HG03342 (cell line): ENCODE measurements around the gene ROR1.

ENCODE experiments used
- ATAC-seq: cut with Tn5 transposase; IDR thresholded peaks from one replicate; pipeline ENCODE4 v1.9.1; 2021; ENCODE audit warnings: mild to moderate bottlenecking, moderate library complexity; ENCODE audit not compliant: unreplicated experiment

The ROR1 gene

DNA sequence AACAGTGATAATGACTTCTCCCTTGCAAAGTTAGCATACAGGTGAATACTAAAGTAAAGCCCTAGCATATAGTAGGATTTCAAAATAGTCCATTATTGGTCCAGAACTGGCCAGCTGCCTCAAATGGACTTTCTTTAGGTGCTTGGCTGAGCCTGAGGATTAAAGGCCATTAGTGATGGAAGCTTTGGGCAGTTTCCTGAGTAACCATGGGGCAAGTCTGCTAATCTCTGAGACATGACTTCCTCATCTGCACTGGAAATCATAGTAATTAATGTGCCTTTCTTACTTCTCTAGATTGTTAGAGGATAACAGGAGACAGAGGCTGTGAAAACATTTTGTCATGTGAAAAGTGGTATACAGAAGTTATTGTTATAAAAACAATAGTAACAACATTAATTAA is 273.1 kb downstream of the ROR1 start:
- ATAC-seq: no peak

DNA sequence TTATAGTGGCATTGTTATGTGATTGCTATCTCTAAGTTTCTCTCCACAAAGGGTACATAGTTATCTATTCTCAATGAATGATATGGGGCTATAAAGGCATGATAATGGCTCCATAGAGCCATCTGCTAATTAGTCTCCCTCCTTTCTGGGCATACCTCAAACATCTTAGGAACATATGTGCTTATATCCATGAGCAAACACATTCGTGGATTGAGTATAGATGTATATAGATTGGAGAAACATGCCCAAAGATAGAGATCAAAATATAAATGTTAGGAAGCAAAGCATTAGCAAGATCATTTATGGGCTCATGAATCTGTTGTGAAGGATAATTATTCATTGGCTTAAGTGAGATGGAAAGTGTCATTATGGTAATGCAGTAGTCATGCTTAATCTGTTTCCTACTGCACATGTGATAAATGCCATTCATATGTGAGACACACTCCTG is 273.8 kb downstream of the ROR1 start:
- no peak for ATAC-seq

DNA sequence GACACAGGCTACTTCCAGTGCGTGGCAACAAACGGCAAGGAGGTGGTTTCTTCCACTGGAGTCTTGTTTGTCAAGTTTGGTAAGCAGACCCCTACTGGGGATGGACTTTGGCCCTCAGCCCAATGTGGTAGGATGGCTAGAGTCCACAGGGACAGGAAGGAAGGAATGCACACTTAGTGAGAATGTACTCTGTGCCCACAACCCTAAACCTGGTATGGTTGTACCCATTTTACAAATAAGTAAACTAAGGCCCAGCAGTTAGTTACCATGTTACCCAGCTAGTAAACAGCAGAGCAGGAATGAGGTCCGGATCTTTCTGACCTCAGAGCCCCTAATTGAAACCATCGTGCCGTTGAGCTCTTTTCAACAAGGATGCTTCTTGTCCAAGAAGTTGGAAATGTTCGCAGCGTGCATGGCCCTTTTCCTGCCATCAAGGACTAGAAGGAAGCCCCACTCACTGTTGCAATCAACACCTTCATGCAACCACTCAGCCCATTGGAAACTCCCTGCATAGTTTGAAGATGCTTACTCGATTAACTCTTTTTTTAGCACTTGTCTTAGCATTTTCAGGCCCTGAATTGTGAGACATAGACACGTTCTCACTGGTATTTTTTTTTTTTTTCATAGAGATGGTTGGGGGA is 276.2 kb downstream of the ROR1 start:
- no peak for ATAC-seq

DNA sequence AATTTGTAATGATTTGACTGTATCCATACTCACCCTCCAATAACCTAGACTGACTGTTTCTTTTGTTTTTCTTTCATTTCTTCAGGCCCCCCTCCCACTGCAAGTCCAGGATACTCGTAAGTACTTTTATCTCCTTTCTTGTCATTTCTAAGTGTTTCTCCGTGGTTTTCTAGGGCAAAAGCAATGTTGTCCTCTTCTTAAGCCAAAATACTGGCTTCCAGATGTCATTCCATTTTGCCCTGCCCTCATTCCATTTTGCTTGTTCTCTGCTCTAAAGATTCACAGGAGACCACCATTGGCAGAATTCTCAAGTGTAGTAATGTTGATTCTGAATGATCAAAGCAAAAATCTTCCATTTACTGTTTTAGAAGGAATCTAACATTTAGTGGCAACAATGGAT is 276.8 kb downstream of the ROR1 start:
- ATAC-seq: no peak

DNA sequence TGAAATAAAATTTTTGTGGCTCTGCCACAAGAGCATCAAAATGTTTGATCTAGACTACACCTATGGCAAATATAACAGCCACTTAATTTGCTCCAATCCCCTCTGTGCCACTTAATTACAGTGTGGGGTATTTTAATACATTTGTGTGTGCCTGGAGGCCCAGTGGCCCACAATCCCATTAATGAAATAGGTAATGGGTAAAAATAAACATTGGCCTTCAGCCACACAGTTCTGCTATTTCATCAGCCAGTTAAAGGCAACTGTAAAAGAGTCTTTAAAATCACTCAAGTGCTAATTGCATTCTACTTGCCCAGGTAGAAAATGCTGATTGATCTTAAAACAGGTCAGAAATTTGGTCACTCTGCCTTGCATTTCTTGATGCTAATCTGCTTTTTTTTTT is 278.0 kb downstream of the ROR1 start:
- ATAC-seq: no peak

DNA sequence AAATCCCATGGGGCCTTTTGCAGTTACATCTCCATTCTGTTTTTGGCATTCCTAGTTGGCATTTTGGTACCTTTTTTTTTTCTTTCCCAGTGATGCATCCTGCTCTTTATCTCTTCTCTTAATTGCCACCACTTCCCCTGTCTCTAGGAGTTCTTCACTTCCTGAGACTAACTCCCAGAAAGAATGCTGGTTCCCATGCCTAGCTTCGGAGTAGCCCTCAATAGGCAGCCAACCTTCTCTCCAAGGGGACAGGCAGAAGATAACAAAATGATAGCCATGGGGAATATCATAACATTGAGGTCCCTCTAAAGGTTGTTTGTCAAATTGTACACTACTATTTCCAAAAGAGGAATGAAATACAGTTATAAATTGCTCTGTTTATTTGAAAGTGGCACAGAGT is 279.0 kb downstream of the ROR1 start:
- ATAC-seq: no peak

DNA sequence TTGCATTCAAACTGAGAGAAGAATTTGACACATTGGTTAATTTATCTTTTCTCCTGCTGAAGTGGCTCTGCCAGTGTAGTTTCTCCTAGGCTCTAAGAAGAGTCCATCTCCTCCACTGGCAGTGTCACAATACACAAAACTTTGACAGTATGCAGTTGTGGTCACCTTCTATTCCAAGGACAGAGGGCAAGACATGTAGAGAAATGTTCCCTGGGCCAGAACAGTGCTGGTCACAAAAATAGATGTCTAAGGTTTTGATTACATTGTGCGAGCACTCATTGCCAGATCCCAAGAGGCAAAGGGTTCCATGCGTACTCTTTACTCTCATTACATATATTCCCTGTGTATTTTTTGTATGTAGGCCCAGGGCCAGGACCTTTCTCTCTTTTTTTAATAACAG is 281.5 kb downstream of the ROR1 start:
- ATAC-seq: no peak

DNA sequence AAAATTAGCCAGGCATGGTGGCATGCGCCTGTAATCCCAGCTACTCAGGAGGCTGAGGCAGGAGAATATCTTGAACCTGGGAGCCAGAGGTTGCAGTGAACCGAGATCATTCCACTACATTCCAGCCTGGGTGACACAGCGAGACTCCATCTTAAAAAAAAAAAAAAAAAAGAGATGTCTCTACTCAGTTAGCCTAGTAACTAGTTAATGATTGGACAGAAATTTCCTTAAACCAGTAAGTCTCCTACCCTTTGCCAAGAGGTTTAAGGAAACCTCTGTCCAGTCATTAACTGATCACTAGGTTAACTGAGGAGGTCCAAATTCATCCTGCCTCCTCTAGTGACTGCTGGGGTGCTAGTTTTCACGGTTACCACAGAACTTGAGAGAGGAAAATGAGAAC is 285.7 kb downstream of the ROR1 start:
- ATAC-seq: no peak

DNA sequence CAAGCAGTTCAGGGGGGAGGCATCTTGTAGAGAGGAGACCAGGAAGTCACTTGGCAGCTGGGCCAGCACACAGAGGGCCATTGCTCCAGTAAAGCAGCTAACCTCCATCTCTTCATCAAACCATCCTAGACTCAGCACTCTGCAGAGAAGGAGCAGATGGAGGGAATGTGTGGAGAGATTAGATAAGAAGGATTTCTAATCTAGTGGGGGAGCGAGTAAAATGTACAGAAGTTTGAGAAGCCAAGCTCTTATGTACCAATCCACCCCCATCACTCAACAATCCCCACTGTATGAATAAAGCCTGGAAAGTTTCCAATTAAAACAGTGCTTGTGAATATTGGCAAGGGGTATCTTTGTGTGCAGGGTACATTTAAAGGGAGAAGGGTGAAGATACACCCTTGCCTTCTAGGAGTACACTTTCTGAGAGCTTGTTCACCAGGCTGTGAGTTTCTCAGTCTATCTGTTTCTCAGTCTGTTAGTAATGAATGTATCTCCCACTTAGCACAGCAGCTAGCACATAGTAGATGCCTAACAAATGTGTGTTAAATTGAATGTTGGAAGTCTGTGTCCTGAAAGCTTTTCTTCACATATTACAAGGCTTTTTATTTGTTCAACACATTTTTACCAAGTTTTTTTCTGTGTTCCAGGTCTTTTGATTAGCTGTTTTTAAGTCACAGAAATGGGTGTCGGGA is 286.9 kb downstream of the ROR1 start:
- ATAC-seq: no peak

DNA sequence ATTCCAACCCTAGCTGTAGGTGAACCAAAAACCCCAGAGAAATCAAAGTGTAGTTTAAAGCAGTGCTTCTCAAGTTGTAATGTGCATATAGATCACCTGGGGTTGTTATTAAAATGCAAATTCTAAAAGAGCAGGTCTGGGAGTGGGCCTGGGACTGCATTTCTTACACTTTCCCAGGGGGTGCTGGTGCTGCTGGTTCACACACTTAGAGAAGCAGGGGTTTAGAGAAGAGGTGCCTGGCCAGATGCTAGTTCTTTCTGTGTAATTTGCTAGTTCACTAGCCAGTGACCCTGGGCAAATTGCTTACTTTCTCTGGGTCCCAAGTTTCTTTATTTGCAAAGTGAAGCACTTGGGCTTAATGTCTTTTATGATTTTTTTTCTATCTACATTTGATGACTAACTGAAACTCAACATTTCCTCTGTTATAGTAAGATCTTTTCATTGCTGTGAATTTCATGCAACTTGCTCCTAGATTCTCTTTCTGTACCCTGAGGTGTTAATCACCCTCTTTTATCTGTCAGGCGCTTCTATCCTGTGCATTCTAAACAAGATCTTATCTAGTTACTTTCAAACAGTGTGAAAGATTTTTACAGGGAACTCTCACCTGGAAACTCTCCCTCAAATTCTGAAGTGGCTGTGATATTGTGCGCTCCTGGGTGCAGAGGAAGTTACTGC is 287.8 kb downstream of the ROR1 start:
- ATAC-seq: no peak

DNA sequence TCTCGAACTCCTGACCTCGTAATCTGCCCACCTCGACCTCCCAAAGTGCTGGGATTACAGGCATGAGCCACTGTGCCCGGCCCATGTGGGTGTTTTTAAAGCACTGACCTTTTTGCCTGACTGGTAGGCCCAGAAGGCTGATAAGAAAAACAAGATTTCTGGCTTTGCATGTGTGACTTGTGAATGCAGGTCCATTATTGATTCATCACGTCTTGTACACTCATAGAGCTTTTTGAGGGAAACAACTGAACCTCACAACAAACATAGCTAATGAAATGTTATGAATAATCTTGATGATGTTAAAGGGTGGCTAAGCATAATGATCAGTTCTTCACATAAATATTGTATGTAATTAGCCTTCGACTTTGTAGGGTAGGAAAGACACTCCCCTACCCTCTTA is 288.7 kb downstream of the ROR1 start:
- no peak for ATAC-seq

DNA sequence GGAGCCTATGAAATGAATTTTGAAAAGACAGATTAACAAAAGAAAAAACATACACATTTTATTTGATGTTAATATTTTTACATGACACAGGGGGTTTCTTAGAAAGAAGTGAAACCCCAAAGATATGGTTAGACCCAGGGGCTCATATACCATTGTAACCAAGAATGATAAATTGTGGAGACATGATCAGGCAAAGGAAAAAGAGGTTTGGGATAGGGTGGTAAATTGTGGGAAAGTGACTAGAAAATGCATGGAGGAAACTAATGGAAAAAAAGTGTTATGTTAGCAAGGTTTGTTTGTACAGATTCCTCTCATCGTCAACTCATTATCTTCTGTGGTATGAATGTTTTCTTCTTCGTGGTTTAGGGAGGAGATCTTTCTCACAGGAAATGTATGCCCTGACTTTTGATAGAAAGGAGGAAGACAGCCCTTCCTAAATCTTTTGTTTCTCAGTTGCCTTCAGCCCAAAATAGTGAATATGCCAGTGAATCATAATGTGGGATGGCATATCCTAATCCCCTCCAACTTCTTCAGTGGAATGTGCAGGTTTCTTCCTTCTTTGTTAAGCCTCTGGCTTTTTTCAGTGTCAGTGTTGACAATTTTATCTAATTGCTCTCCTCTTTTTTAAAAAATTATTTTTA is 289.2 kb downstream of the ROR1 start:
- no peak for ATAC-seq

DNA sequence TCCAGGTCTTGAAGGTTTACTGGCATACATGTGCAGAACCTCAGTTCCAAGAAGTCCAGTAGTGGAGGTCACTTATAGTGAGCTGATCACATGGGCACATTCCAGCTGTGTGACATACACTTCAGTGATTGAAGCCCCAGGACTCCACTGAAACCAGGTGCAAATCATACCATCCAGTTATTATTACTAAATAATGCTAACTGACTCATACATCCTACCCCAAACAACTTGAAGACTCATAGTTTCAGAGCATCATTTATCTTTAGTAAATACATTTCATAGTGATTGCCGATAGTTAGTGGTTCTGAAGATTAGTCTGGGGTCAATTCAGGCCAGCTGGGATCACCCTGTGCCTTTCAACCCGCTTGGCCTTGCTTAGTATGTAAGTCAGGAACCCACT is 291.8 kb downstream of the ROR1 start:
- ATAC-seq: no peak

DNA sequence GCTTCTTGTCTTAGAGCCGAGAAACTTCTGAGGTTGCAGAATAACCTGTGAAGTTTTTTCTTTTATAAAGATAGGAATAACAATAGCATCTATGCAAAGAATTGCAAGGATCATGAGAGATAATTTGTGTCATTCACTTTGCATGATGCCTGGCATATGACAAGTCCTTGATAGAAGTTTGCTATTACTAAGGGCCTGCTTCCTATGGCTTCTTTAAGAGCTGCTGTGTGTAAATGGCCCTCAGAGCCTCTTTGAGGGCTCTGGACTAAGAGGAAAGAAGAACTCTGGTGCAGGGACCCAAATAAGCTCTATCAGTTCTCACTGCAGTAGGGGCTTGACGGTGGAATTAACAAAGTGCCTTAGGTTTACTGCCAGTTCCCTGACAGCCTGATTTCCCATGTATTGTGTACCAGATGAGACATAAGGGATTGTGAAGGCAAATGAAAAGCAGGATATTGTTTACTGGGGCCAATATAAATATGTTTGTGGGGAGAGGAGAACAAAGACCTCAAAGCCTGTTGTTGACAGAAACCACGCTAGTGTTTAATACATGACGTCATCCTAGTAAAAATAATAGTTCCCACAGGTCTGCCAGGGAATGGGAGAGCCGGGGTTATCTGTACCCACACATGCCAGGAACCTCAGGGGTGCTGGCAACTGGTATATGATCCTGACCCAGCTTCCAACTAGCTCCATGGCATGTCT is 298.4 kb downstream of the ROR1 start:
- no peak for ATAC-seq

DNA sequence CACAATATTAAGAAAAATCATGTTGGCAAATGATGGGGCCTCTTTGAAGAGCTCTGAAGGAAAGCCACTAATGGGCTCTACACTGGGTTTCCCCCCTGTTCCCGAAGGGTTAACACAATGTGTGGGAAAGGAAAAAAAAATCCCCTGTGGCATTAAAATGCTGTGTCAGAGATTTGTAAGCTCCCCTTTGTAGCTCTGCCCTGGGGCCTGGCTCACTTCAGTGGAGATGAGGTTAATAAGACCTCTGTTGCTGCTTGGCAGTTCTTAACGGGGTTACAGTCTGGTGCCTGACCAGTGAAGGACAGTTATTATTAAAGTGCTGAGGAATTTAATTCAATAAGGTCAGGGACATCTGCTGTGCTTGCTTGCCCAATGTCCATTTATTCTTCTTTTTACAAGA is 299.9 kb downstream of the ROR1 start:
- ATAC-seq: no peak

DNA sequence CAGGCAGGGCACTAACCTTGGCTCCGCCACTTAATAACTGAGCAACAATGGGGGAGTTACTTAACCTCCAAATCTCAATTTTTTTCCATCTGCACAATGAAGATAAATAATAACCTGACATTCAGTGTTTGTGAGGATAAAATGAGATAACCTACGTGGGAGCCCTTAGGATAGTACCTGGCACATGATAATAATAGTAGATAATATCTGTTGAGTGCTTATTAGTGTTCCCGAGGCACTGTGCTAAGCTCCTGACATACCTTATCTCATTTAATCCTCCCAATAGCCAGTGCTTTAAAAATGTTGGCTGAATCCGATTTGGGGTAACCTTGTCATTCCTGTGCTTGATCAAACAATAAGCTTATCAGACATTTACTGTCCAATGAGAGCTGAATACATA is 300.9 kb downstream of the ROR1 start:
- ATAC-seq: no peak

DNA sequence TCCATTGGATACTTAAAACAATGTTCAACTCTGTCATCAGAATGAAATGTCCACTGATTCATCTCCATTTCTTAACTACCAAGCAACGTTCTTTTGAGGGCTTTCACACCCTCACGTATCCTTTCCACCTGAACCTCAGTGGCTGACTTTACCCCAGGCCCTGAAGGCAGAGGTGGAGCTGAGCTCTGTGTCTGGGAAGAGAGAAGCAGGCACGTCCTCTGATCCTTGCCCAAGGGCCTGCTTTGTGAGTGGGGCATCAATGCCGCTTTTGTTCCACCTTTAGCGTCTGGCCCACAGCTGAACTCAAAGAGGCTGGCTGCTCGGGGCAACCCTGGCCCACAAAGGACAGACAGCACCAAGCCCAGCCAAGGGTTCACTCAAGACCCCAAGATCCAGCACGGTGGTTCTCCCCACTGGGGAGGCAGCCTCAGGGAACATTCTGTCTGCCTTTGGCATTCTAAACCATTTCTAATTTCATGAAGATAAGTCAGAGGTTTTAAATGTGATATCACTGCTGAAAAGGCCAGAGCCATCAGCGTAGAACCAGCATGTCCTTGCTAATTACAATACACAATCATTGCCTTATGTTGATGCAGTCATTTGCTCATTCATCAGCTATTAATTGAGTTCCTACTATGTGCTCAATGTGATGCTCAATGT is 303.6 kb downstream of the ROR1 start:
- ATAC-seq: no peak

DNA sequence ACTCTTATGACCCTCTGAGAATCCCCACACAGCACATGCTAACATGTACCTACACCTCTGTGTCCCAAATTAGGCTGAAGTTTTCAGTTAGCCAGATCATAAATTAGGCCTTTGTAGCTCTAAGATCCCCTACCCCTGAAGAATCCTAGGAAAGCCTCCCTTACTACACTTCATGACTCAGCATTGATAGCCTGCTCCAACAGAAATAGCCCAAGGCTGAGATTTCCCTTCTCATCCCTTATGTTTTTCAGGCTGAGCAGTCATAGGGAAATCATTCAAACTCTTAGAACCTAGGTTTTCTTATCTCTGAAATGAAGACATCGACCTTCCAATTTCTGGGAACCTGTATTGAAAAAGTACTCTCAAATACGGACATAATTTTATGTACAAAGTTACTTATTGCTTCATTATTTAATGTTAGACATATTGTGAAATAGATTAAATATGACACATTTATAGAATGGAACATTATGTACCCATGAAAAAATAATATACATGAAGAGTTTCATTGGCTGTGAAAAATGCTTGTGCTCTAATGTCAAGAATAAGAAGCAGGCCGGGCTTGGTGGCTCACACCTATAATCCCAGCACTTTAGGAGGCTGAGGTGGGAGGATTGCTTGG is 307.2 kb downstream of the ROR1 start:
- ATAC-seq: no peak

DNA sequence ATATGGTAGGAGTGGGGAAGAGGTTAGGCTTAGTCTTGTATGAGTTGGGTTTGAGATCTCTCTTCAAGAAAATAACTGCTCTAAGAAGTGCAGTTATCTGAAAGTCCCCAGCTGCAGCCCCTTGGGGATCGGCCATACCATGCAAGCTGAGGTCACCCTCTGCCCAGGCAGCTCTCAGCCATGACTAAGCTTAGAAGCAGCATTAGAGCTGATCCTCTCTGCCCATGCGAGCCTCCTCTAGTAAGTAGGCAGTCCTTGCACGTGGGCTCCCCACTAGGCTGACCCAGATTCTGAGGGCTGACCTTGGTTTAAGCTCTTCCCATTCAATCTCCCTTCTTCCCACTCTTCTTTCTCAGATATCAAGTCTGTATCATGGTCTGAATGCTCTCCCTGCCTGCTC is 308.6 kb downstream of the ROR1 start:
- no peak for ATAC-seq

DNA sequence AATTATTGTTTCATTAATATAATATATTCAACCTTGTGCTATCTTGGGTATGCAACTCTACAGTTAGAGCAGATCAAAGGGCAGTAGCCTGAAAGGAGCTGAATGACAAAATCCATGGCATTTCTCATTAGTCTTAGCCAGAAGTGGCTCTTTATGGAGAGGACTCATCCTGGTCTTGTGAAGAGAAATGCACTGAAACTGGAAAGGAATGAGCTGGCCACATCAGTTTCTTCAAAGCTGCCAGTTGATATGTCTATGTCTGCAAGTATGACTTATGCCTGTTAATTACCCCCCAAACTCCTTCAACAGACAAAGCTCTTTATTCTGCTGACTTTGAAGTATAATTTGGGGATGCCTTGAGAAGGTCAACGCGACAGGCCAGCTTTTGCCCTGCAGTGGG is 310.6 kb downstream of the ROR1 start:
- ATAC-seq: no peak
